HCT116 (cell line): ENCODE results near the gene CFL1. TPM values are rescaled to one million over a fixed set of nuclear protein-coding genes. Genes with fewer than 3 reads are reported as not detected.

Experiments
- ATAC-seq: fragments of 200-7000 bp; cut with Tn5 transposase; 2 replicates; pipeline ENCODE4 v1.9.1; 2020; ENCODE audit warnings: mild to moderate bottlenecking, moderate library complexity
- BruUV-seq: library from RNA; stranded (reverse); fragments of 400-500 nt; replicated peaks from 2 replicates; lab custom pipeline; 2021; lab: Mats Ljungman, UMichigan
- CTCF ChIA-PET: fragments of 300-600 bp; sonication (Branson Sonifier 250); formaldehyde crosslinking; loops from one replicate; lab custom pipeline; 2021; ENCODE audit warnings: antibody characterized with exemption; lab: Charles Lee
- POLR2A ChIA-PET: fragments of 300-600, 350-600 bp; sonication (Branson Sonifier 250); formaldehyde crosslinking; loops from one replicate; lab custom pipeline; 2021; ENCODE audit warnings: antibody characterized with exemption; lab: Charles Lee
- RAD21 ChIA-PET, 2 experiments: fragments of 300-600 bp; sonication (Branson Sonifier 250); formaldehyde crosslinking; loops; one replicate each; lab custom pipeline; 2023; ENCODE audit warnings: low total read pairs in 2 of 2; ENCODE audit not compliant: uncharacterized antibody in 2 of 2, unreplicated experiment in 2 of 2, low non-redundant PET in 1 of 2; lab: Charles Lee
- DNase-seq: peaks from one replicate; pipeline ENCODE4 v3.0.0-alpha.2; 2010; ENCODE audit warnings: low read depth, low spot score
- H2AFZ ChIP-seq: fragments of 200-600 bp; shearing (Covaris generic), sonication (generic); 2 replicates; pipeline ENCODE4 v1.6.1; 2017; ENCODE audit warnings: low read depth, mixed run types, mixed read lengths, antibody characterized with exemption, low read length; ENCODE audit not compliant: poor library complexity, severe bottlenecking
- H3K27ac ChIP-seq: 2 replicates; pipeline ENCODE4 v1.5.1; 2012; ENCODE audit warnings: low read depth, low read length
- H3K27me3 ChIP-seq: fragments of 200-600 bp; sonication (generic); 2 replicates; pipeline ENCODE4 v1.6.1; 2016; ENCODE audit warnings: mixed run types, low read length, mixed read lengths; ENCODE audit not compliant: insufficient read depth
- H3K36me3 ChIP-seq, 2 experiments: fragments of 200-500 bp in 1 of 2; fragments of 200-600 bp in 1 of 2; sonication (Bioruptor generic) in 1 of 2; sonication (generic) in 1 of 2; 2 replicates each; pipeline versions ENCODE4 v1.5.1 to v1.6.1; 2014 to 2016; ENCODE audit warnings: low read length in 2 of 2, inconsistent platforms in 1 of 2, mixed read lengths in 1 of 2, mixed run types in 1 of 2; ENCODE audit not compliant: insufficient read depth in 2 of 2, control insufficient read depth in 1 of 2
- H3K4me1 ChIP-seq, 2 experiments: fragments of 200-600 bp in 1 of 2; sonication (generic) in 1 of 2; 2 replicates each; pipeline versions ENCODE4 v1.5.1 to v1.6.1; 2012 to 2017; ENCODE audit warnings: low read length in 2 of 2, inconsistent platforms in 1 of 2, mild to moderate bottlenecking in 1 of 2, mixed read lengths in 1 of 2, mixed run types in 1 of 2, moderate library complexity in 1 of 2; ENCODE audit not compliant: insufficient read depth in 2 of 2, control insufficient read depth in 1 of 2
- H3K4me2 ChIP-seq: fragments of 200-600 bp; sonication (generic); 2 replicates; pipeline ENCODE4 v1.6.1; 2017; ENCODE audit warnings: mixed run types, low read length, mixed read lengths
- H3K4me3 ChIP-seq, 2 experiments: fragments of 200-600 bp in 1 of 2; sonication (generic) in 1 of 2; replicated peaks in 1 of 2; 2 replicates each; pipeline ENCODE4 v1.5.1; 2011 to 2016; ENCODE audit warnings: low read length in 2 of 2, control low read depth in 1 of 2, low read depth in 1 of 2, mild to moderate bottlenecking in 1 of 2, mixed read lengths in 1 of 2, mixed run types in 1 of 2
- H3K79me2 ChIP-seq: fragments of 200-600 bp; sonication (generic); 2 replicates; pipeline ENCODE4 v1.6.1; 2017; ENCODE audit warnings: mild to moderate bottlenecking, mixed run types, low read length, moderate library complexity, mixed read lengths; ENCODE audit not compliant: insufficient read depth
- H3K9ac ChIP-seq: fragments of 200-600 bp; sonication (generic); 2 replicates; pipeline ENCODE4 v1.6.1; 2016; ENCODE audit warnings: low read length, mixed read lengths
- H3K9me2 ChIP-seq: fragments of 200-600 bp; sonication (generic), shearing (Covaris generic); 2 replicates; pipeline ENCODE4 v1.6.1; 2017; ENCODE audit warnings: mixed run types, mild to moderate bottlenecking, moderate library complexity; ENCODE audit not compliant: insufficient read depth
- H3K9me3 ChIP-seq, 2 experiments: fragments of 200-500 bp in 1 of 2; fragments of 200-600 bp in 1 of 2; sonication (Bioruptor generic) in 1 of 2; sonication (generic) in 1 of 2; 2 replicates each; pipeline ENCODE4 v1.6.1; 2014 to 2017; ENCODE audit warnings: low read length in 2 of 2, mixed read lengths in 2 of 2, inconsistent platforms in 1 of 2, low read depth in 1 of 2, mild to moderate bottlenecking in 1 of 2, mixed run types in 1 of 2, moderate library complexity in 1 of 2; ENCODE audit not compliant: control insufficient read depth in 1 of 2, insufficient read depth in 1 of 2
- H4K20me1 ChIP-seq: fragments of 200-600 bp; sonication (generic), shearing (Covaris generic); 2 replicates; pipeline ENCODE4 v1.6.1; 2017; ENCODE audit warnings: mixed run types, mild to moderate bottlenecking, moderate library complexity; ENCODE audit not compliant: insufficient read depth
- EZH2phosphoT487 ChIP-seq: fragments of 200-600 bp; IDR thresholded peaks from 2 replicates; pipeline ENCODE4 v1.6.1; 2018; ENCODE audit warnings: antibody characterized with exemption, borderline replicate concordance
- JUND ChIP-seq: IDR thresholded peaks from 2 replicates; pipeline ENCODE4 v1.6.1; 2012
- ZFX ChIP-seq: fragments of 450-650 bp; IDR thresholded peaks from 2 replicates; pipeline ENCODE4 v1.6.1; 2017
- intact Hi-C: fragments of 100-400 bp; cut with micrococcal nuclease; formaldehyde crosslinking; loops from 2 replicates; pipeline ENCODE4 v1.10.0; 2022
- total RNA-seq: library from RNA; stranded (reverse); gene quantifications from one replicate; pipeline ENCODE4 v1.2.1, GENCODE V29; 2021; ENCODE audit not compliant: unreplicated experiment

The CFL1 gene
- total RNA-seq, 1 experiment from 2014 or later = 1,270 TPM

DNA sequence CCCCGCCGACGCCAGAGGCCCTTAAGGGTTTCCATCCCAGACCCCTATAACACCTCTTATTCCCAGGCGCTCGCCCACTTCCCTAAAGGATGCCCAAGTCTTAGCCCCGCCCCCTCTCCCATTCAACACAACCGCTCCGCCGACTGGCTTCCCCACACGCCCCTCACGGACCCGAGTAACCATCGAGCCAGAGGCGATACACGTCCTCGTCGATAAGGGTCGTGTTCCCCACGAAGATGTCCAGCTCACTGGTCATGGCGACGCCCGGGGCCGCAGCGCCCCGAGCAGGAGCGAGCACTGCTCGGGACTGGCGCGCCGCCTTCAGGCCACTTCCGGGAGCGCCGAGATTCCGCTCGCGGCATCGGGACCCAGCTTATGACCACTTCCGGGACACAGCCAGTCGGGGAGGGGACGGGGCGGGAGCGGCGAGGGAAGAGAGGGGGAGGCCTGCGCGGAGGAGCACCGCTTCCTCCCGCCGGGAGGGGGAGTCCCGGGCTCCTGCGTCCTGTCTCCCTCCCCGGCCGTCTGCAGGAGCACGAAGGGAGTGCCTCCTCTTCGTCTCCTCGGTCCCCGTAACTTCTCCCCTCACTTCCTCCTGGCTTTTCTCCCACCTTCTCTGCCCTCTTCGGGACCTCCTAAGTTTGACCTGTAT, 30.3 kb upstream of the CFL1 start, which contains the start of gene FIBP (continued):
- TF ChIP-seq EZH2phosphoT487 = no peak

DNA sequence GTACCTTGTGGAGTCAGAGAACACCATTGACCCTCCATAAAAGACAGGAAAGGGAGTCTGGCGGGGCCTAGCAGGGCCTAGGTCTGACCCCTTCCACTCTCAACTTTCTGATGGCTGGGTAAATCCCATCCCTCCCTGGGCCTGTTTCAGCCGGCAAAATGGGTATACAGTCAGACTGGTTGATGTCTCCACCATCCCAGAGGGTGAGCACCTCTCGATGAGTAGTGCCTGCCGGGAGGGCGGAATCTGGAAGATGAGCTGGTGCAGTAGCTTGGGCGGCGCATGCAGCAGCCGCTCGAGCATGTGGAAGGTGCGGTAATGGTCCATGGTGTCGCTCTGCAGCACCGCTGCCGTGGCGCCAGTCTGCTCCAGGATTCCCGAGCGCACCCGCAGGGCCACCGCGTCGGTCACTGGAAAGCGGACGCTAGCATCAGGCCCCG, 29.8 kb upstream of the CFL1 start:
- H3K27me3 ChIP-seq = no peaks in the 10 kb centered on the region
- H3K4me2 ChIP-seq = peak overlapping the region; percentile 98
- H3K27ac ChIP-seq = peak overlapping the region; percentile 97
- DNase-seq (no peak), ATAC-seq (no peak)
- POLR2A ChIA-PET = interaction anchor here (0.6 to 8.5 kb wide), 12 partner anchors 14 to 176 kb away, joined by 3 to 124 read pairs (median 8); partner anchors contain the start of genes CFL1, FOSL1, KAT5 and MUS81
- H3K9me3 ChIP-seq = no peaks in the 10 kb centered on the region
- H3K9me2 ChIP-seq = no peaks in the 10 kb centered on the region
- peak overlapping the region; percentile 90 to 92 for H3K4me3 ChIP-seq
- no peak overlapping the region for H2AFZ ChIP-seq
- BruUV-seq = TSS peak; percentile 39
- H4K20me1 ChIP-seq = no peaks in the 10 kb centered on the region
- intact Hi-C loops = loop anchor here (2.0 kb wide), 2 partner anchors 73 to 175 kb away; partner anchors contain the start of genes KAT5 and SART1
- CTCF ChIA-PET = interaction anchor here (0.6 to 6.5 kb wide), 25 partner anchors 9 to 255 kb away, joined by 3 to 82 read pairs (median 4); partner anchors contain the start of genes CFL1, CST6, KAT5 and MUS81
- H3K36me3 ChIP-seq = peaks cover 14 to 45% of the 10 kb centered on the region in 2 experiments
- H3K9ac ChIP-seq = peak overlapping the region; percentile 87
- H3K79me2 ChIP-seq = peaks cover 52% of the 10 kb centered on the region
- peaks cover 18 to 68% of the 10 kb centered on the region in 2 experiments for H3K4me1 ChIP-seq
- RAD21 ChIA-PET = interaction anchor here (0.6 to 3.0 kb wide), 9 partner anchors 16 to 175 kb away, joined by 3 to 10 read pairs (median 4); partner anchors contain the start of gene KAT5 (in 1 of the 2)
- TF ChIP-seq ZFX (0 out of 2 replicates have a peak, but pooled peaks have one; percentile 32), JUND (no peak)
